ENCODE data around the gene TSFM. TPM values are rescaled to one million over a fixed set of nuclear protein-coding genes. Genes with fewer than 3 reads are reported as not detected.

TSFM gene
- polyA plus RNA-seq (ENCODE audit: insufficient read length in 12 of 12), result 10 to 100 TPM in 11 of 12 donors, not detected in 1; 19.0 to 32.7 (median 27.3) TPM
- long read RNA-seq, donor 1, transcript TSFM-204 (6 exons, 2,192 nt), result major isoform, 14 of 28 reads
- long read RNA-seq, donor 1, partial matches to known transcripts, result 13 of 28 reads
- long read RNA-seq, donor 1, other reads (novel, unspliced or antisense), result 0 of 28 reads
- long read RNA-seq, donor 2, transcript TSFM-204 (6 exons, 2,192 nt), result major isoform, 13 of 14 reads
- long read RNA-seq, donor 2, partial matches to known transcripts, result 0 of 14 reads
- long read RNA-seq, donor 2, other reads (novel, unspliced or antisense), result 0 of 14 reads
- long read RNA-seq, donor 3, partial matches to known transcripts, result 0 of 6 reads
- long read RNA-seq, donor 3, other reads (novel, unspliced or antisense), result 0 of 6 reads
- long read RNA-seq, donor 4, partial matches to known transcripts, result 0 of 5 reads
- long read RNA-seq, donor 4, other reads (novel, unspliced or antisense), result 0 of 5 reads
- long read RNA-seq, donor 5, result 0 reads
- long read RNA-seq, donor 6, transcript TSFM-204 (6 exons, 2,192 nt), result major isoform, 10 of 13 reads
- long read RNA-seq, donor 6, partial matches to known transcripts, result 0 of 13 reads
- long read RNA-seq, donor 6, other reads (novel, unspliced or antisense), result 0 of 13 reads
- long read RNA-seq, donor 7, transcript TSFM-204 (6 exons, 2,192 nt), result major isoform, 7 of 8 reads
- long read RNA-seq, donor 7, partial matches to known transcripts, result 0 of 8 reads
- long read RNA-seq, donor 7, other reads (novel, unspliced or antisense), result 0 of 8 reads
- long read RNA-seq, donor 8, transcript TSFM-204 (6 exons, 2,192 nt), result major isoform, 15 of 17 reads
- long read RNA-seq, donor 8, partial matches to known transcripts, result 0 of 17 reads
- long read RNA-seq, donor 8, other reads (novel, unspliced or antisense), result 0 of 17 reads
- long read RNA-seq, donor 9, partial matches to known transcripts, result 0 of 6 reads
- long read RNA-seq, donor 9, other reads (novel, unspliced or antisense), result 0 of 6 reads
- long read RNA-seq, donor 10, transcript TSFM-204 (6 exons, 2,192 nt), result major isoform, 13 of 13 reads
- long read RNA-seq, donor 10, partial matches to known transcripts, result 0 of 13 reads
- long read RNA-seq, donor 10, other reads (novel, unspliced or antisense), result 0 of 13 reads
- long read RNA-seq, donor 11, transcript TSFM-204 (6 exons, 2,192 nt), result major isoform, 10 of 12 reads
- long read RNA-seq, donor 11, partial matches to known transcripts, result 0 of 12 reads
- long read RNA-seq, donor 11, other reads (novel, unspliced or antisense), result 0 of 12 reads

DNA sequence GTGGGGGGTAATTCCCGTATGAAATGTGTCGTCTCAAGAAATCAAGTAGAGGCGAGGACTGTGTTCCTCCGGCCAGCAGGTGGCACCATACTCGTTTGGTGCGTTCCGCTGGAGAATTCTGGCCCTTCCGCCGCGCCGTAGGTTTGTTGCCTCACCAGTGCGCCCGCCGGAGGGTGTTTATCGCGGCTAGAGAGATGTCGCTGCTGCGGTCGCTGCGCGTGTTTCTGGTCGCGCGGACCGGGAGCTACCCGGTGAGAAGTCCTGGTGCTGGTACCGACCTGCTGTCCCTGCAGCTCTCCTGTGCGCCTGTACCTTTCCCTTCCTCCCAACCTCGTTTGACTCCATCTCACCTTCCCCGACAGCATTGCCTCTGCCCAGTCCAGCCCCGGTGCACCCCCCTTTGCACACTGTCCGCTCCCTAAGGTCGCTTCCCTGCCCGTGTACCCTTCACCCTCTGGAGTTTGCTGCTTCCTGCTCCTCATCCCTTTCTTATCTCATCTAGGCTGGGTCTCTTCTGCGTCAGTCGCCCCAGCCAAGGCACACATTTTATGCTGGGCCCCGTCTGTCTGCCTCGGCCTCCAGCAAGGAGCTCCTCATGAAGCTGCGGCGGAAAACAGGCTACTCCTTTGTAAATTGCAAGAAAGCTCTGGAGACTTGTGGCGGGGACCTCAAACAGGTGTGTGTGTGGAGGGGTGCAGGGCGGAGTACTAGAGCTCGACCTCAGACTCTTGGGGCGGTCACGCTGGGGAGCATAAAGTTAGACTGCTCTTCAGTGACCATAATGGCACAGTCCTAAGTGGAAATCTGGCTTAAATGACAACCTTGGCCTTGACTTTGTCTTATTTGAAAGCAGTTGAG lies at the start of gene TSFM:
Gene TSFM, plus strand, starts transcription at position 180 of the 858 bp plus-strand sequence. Its CDS starts 15 bp downstream, at position 195.
- DNase-seq, result peak; percentile 97

DNA sequence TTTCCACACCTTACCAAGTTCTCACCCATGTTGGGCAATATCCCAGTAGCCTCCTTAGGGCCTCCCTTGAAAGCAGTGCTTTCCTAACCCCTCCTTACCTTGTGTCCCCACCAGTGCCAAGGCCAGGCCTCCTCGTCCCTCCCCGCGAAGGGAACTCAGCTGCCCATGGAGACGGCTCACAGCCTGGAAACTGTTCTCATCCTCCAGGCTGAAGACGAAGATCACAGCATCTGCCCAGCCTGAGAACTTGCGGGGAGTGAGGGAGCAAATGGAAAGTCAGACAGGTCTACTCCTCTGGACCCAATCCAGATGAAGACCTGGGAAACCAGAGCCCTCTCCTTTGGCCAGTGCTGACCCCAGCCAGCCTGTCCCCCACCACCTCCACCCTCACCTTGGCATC lies 48.7 kb upstream of the TSFM start:
- no peak for DNase-seq

DNA sequence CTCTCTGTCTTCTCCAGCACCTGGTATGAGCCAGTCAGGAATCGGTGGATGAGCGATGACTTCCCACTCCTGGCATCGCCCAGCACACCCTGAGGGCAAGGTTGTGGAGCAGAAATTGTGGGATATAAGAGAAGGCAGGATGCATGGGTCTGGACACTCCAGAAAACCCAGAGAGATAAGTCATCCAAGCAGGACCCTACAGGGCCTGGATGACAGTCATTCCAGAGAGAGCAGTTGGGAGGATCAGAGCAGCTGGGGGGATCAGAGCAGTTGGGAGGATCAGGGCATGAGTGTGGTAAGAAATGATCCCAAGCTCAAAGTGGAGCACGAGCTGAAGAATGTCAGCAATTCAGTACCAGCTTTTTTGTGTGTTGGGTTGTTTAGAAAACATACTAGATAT lies 48.0 kb upstream of the TSFM start:
- DNase-seq, result no peak

DNA sequence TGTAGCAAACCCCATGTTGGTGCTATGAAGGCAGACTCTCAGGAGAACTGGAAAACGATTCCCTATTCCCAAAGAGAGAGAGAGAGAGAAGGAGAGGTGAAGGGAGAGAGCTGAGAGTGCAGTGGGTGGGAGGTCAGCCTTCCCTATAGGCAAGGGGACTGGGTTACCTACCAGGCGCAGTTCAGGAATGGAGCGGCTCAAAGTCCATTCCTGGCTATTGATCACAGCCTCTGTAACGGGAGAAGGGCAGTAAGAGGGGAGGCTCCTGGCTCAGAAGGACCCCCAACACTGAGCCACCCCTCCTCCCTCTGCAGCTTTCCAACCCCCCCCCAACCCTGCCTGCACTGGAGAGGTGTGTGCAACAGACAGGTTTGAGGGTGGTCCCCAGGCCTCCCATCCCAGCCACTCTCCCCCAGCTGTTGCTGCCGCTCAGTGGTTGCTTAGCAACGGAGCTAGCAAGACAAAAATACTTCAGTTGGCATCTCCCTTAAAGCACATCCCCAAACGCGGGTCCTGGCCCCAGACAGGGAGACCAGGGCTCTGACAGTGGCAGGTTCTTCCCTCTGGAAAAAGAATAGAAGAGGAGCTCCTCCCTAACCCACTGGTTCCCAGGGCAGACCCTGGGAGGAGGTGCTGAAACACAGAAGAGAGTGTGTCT lies 47.3 kb upstream of the TSFM start:
- no peak for DNase-seq

DNA sequence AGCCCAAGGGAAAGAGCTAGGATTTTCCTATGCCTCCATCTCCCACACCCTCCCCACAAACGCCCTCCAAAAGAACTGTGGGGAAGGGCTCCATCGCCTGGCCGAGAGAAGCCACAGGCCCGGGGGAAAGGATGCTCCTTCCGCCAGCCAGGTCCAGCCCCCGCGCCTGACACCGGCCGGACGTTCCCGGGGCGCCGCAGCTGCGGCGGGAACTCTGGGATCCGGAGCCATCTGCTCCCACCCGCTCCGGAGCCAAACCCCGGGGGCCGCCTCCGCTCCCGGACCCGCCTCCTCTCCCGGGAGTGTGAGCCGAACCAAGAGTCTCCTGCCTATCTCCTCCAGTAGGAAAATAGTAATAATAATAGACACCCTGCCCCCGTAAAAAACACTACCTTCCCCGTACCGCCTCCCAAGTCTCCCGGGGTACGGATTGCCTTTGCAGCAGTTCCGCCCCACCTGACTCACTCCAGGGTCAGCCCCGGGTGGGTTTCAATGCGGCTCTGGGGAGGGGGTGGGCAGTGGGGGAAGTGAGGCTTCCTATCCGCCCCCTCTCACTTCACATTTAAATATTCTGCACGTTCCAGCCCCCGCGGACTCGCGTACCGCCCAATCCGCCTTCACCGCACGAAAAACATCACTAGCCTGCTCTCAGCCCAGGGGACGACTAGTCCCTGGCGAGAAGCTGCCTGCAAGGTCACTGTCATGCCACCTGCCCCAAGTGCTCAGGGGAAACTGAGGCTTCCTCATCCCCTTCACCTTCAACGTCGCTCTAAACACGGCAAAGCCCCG lies 46.4 kb upstream of the TSFM start:
- no peak for DNase-seq

DNA sequence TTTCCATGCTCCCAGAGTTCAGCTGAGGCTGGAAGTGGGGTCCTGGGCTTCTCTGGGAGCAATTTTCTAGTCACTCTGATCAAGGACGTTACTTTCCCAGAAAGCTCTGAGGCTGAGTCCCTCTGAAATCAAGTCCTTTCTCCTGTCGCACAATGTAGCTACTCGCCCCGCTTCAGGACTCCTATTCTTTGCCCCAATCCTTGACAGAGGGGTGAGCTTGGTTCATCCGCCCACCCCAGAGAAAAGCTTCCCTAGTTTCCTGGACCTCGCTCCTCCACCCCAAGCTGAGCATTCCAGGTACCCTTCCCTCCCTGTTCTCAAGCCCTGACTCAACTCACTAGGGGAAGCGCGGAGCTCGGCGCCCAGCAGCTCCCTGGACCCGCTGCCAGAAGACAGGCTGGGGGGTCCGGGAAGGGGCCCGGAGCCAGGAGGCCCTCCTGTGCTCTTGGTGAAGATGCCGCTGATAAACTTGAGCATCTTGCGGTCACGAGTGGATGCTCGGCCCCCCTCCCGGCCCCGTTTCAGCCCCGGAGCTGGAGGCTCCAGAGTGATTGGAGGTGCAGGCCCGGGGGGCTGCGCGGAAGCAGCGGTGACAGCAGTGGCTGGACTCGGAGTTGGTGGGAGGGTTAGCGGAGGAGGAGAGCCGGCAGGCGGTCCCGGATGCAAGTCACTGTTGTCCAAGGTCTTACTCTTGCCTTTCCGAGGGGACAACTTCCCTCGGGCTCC lies 45.7 kb upstream of the TSFM start:
- DNase-seq, result no peak

DNA sequence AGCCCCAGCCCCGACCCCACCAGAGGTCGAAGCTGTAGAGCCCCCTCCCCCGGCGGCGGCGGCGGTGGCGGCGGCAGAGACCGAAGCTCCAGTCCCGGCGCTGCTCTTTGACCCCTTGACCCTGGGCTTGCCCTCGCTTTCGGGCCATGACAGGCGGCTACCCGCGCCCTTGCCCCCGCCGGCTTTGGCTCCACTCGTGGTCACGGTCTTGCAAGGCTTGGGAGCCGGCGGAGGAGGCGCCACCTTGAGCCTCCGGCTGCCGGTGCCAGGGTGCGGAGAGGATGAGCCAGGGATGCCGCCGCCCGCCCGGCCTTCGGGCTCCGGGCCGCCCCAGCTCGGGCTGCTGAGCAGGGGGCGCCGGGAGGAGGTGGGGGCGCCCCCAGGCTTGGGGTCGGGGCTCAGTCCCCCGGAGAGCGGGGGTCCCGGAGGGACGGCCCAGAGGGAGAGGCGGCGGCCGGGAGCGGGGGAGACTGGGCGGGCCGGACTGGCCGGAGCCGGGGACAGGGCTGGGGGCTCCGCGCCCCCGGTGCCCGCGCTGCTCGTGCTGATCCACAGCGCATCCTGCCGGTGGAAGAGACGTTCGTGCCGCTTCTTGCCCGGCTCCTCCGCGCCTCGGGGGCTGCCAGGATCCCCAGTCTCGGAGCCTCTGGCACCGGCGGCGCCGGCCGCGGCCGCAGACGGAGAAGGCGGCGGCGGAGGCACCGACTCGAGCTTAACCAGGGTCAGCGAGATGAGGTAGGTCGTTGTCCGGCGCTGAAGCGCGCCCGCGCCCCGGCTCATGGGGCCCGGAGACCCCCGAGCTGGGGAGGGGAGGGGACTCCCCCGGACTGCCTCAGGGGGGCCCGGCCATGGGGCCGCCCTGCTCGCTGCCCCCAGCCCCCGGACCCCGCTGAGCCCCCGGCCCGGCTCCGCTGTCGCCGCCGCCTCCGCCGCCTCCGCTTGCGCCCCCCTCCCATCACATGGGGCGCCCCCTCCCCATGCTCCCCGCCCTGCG lies 44.8 kb upstream of the TSFM start:
- no peak for DNase-seq

DNA sequence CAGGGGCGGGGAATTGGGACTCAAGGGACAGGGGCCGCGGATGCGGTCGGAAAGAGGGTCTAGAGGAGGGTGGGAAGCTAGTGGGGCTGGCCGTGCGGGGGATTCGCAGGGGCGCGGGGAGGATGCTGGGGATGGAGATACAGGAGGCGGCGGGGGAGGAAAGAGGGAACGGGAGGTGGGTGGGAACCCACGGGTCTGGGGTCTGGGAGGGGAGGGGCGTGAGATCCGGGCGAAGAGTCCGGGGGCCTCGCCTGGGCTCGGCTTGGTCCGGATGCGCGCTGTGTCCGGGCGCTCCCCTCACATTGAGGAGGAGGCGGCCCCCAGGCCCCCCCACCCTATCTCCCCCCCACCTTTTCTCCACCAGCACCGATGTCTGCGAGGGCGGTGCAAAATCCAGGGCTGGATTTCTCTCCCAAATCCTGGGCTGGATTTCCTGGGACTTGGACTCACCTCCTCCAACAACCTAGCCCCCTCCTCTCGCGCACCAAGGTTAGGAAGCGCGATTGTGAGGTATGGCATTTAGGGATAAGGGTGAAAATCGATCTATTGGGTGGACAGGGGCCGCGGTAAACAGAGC lies 43.8 kb upstream of the TSFM start, which contains the start of gene AGAP2:
Gene AGAP2, minus strand, starts transcription at position 82 of the 577 bp plus-strand sequence. CDS start 496 bp downstream, outside the sequence.
- DNase-seq, result no peak

DNA sequence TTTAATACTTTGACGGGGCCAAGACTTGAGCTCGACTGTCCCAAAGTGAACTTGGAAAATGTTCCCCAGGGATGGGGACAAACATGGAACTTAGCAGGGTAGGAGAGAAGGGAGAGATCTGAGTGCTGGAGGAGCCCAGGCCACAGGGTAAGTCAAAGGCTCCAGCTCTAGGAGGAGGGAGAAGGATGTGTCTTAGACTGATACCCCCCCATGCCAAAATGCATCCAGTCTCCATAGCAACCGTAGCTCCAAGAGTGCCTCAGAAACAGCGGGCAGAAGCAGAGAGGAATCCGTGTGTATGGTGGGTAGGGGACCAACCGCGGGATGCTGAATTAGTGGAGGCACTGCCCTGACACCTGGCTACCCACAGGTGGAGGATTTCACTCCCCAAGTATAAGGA lies 43.2 kb upstream of the TSFM start:
- no peak for DNase-seq

DNA sequence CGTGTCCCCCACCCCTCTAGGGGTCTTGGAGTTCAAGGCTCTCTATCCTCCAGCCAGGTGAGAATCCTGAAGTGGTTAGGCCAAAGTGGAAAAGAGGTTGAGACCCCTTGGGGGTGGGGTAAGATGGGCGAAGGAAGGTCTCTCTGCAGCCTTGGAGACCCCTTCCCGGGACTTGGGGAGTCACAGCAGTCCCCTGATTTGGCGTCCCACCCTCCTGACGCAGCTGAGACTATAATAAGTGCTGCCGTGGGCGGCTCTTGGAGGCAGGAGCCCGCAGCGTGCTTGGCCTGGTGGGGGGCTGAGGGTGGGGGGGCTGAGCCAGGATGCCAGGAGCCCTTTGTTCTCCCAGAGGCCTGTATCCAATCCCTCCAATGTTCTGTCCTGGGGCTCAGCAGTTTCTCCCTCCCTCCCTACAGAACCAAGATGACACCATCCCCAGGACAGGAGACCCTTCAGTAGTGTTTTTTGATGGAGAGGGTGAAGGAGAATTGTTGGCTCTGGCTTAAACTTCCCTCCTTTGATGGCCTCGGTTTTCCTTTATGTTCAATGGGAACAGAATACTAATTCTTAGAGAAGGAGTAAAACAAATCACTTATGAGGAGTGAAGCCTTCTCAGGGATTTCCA lies 42.6 kb upstream of the TSFM start:
- DNase-seq, result no peak

DNA sequence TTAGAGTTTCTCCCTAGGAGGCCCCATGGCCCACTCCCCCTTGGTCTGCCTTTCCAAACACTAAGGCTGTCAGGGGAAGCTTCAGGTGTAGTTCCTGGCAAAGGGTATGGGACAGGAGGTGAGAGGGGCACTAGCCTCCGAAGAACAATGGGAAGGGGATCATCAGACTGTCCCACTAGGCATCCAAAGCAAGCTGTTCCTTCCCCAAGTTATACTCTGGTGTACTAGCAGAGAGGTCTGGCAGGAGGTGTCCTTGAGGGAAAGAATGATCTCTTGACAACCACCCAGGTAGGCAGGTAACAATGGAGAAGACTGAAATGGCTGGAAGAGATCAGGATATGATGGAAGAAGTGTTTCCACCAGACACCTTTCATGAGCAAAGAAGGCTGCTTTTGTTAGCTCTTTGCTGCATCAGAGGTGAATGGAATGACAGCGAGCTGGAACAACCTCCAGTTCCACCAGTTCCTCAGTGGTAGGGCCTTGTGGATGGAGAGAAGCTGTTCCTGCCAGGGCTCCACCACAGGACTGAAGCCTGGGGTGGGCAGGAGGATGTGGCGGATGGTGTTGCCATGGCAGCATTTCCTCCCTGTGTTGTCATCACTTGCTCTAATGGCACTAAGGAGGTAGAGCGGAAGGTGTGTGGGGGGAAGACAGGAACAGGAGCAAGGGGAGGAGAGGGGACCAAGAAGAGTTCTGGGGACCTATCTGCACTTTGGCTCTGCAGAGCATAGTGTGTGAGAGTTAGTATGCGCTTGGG lies 41.8 kb upstream of the TSFM start:
- DNase-seq, result no peak

DNA sequence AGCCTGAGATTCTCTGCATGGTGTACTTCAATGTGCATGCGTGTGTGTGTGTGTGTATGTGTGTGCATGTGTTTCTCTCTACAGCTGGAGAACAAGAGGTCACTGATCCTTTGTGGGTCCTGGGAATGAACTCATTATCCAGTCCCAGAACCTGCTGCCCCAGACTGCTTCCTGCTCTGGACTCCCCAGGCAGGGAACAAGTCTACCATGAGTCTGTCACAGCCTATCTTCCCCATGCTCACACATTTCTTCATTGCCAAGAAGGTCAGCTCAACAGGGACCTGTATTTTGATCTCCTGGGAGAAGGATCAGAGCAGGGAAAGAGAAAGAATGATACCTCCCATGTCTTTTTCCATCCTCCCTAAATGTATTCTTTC lies 41.2 kb upstream of the TSFM start:
- DNase-seq, result no peak

DNA sequence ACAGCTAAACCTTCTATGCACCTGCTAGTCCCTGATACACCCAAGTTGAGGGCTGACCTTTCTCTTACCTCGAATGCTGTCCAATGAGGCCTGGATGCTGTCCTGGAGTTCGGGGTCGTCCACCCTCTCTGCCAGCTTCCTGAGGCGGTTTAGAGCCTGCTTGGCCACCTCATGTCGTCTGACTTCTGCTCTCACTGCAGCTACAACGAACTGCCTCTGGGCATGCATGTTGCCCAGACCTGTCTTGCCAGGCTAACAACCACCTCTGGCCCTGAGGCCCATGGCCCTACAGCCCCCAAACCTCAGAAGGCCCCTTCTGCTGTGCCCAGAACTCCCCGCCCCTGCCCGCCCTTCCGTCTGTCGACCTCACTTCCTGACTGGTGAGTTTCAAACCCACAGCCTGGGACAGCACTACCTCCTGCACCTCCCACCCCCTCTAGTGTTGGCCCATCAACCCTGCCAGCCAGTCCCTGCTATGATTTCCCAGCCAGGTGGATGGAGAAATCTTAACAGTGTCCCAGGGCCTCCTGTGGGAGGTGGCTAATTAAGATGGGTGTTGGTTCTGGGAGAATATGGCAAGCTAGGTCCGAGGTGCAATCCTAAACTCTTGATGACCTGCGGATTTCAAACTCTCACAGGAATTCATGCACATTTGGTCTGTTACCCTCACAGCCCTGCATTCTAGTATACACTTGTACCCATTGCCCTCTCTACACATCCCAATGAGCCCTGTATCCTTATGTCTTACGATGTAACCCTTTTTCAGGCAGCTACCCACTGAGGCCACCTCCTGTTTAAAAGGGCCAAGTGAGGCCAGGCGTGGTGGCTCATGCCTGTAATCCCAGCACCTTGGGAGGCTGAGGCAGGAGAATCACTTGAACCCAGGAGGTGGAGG lies 40.5 kb upstream of the TSFM start:
- DNase-seq, result no peak

DNA sequence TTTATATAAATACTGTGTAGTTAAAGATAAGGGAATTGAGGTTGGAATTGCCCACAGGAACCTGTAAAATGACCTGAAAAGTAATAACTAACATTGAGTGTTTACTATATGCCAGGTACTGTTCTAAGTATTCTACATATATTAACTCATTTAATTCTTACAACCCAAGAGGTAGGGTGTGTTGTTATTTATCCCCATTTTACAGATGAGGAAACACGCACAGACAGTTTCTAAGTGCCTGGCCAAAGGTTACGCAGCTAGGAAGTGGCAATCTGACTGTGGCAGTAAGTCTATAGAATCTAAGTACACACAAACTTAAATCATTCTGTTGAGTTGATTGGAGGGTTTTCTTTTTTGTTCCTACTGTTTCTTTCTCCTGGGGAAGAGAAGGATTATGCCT lies 38.8 kb upstream of the TSFM start:
- no peak for DNase-seq
